ENCODE measurements around the gene AFF2.

AFF2 gene

GRCh38 chrX:148592595-148592994 is 92.2 kb downstream of the AFF2 start:
- no peak for DNase-seq

GRCh38 chrX:148593146-148593545 is 92.7 kb downstream of the AFF2 start:
- no peak for DNase-seq

- DNase-seq: no peak
Measured at GRCh38 chrX:148593987-148594386, 93.6 kb downstream of the AFF2 start.

- no peak for DNase-seq
Measured at GRCh38 chrX:148599404-148599803, 99.0 kb downstream of the AFF2 start.

- no peak for DNase-seq
Measured at GRCh38 chrX:148600131-148600530, 99.7 kb downstream of the AFF2 start.

- DNase-seq: no peak
Measured at GRCh38 chrX:148600581-148600980, 100.2 kb downstream of the AFF2 start.

GRCh38 chrX:148601034-148601433 is 100.6 kb downstream of the AFF2 start:
- no peak for DNase-seq

- no peak for DNase-seq
Measured at GRCh38 chrX:148609515-148610327, 109.3 kb downstream of the AFF2 start.

GRCh38 chrX:148610328-148610698 is 109.9 kb downstream of the AFF2 start:
- DNase-seq: no peak

- no peak for DNase-seq
Measured at GRCh38 chrX:148611993-148612392, 111.6 kb downstream of the AFF2 start.

GRCh38 chrX:148612431-148612830 is 112.0 kb downstream of the AFF2 start:
- no peak for DNase-seq

GRCh38 chrX:148613636-148614035 is 113.2 kb downstream of the AFF2 start:
- no peak for DNase-seq

GRCh38 chrX:148615491-148615890 is 115.1 kb downstream of the AFF2 start:
- no peak for DNase-seq

- no peak for DNase-seq
Measured at GRCh38 chrX:148618470-148619445, 118.3 kb downstream of the AFF2 start.

- no peak for DNase-seq
Measured at GRCh38 chrX:148620023-148620422, 119.6 kb downstream of the AFF2 start.

GRCh38 chrX:148624951-148625474 is 124.6 kb downstream of the AFF2 start:
- DNase-seq: no peak

GRCh38 chrX:148628621-148629020 is 128.2 kb downstream of the AFF2 start:
- DNase-seq: no peak

- no peak for DNase-seq
Measured at GRCh38 chrX:148629434-148629833, 129.0 kb downstream of the AFF2 start.

- DNase-seq: no peak
Measured at GRCh38 chrX:148632444-148632843, 132.0 kb downstream of the AFF2 start.

GRCh38 chrX:148633218-148633908 is 132.9 kb downstream of the AFF2 start:
- no peak for DNase-seq

GRCh38 chrX:148634591-148634990 is 134.2 kb downstream of the AFF2 start:
- no peak for DNase-seq

GRCh38 chrX:148643460-148643859 is 143.0 kb downstream of the AFF2 start:
- no peak for DNase-seq

GRCh38 chrX:148647651-148648050 is 147.2 kb downstream of the AFF2 start:
- no peak for DNase-seq
